Activated effector memory CD4-positive, alpha-beta T cell treated with anti-CD3 and anti-CD28 coated beads, Interleukin-2, amount 50 U/mL, for 16 hours (primary cell): Measurements from ENCODE around the gene RSL24D1.

Source experiments
- DNase-seq: peaks from one replicate; pipeline ENCODE4 v3.0.0-alpha.2; 2020

Gene RSL24D1

GRCh38 chr15:55196458-55197361 lies at the start of gene RSL24D1:
RSL24D1 (minus strand) TSS chr15:55196941; CDS start chr15:55196890, 51 bp downstream.
- peak; percentile 98 for DNase-seq

- no peak for DNase-seq
These were observed 48.3 kb upstream of the RSL24D1 start for GRCh38 chr15:55245059-55245458.

GRCh38 chr15:55241891-55242290 lies 45.1 kb upstream of the RSL24D1 start:
- DNase-seq, result no peak

- no peak for DNase-seq
These were observed 44.4 kb upstream of the RSL24D1 start for GRCh38 chr15:55241186-55241585.

- DNase-seq, result no peak
These were observed 43.5 kb upstream of the RSL24D1 start for GRCh38 chr15:55240125-55240760.

GRCh38 chr15:55239440-55240124 lies 42.8 kb upstream of the RSL24D1 start:
- no peak for DNase-seq

GRCh38 chr15:55238877-55239276 lies 42.1 kb upstream of the RSL24D1 start:
- no peak for DNase-seq

- no peak for DNase-seq
These were observed 40.7 kb upstream of the RSL24D1 start for GRCh38 chr15:55237219-55238130.

- no peak for DNase-seq
These were observed 38.9 kb upstream of the RSL24D1 start for GRCh38 chr15:55235546-55236036.

GRCh38 chr15:55234800-55235104 lies 38.0 kb upstream of the RSL24D1 start:
- DNase-seq, result no peak

GRCh38 chr15:55234104-55234799 lies 37.5 kb upstream of the RSL24D1 start:
- no peak for DNase-seq

GRCh38 chr15:55231455-55231854 lies 34.7 kb upstream of the RSL24D1 start:
- no peak for DNase-seq

GRCh38 chr15:55230953-55231352 lies 34.2 kb upstream of the RSL24D1 start:
- DNase-seq, result no peak

- no peak for DNase-seq
These were observed 33.4 kb upstream of the RSL24D1 start for GRCh38 chr15:55230051-55230670.

- DNase-seq, result no peak
These were observed 29.4 kb upstream of the RSL24D1 start for GRCh38 chr15:55226127-55226526.

GRCh38 chr15:55224892-55225291 lies 28.2 kb upstream of the RSL24D1 start:
- no peak for DNase-seq

GRCh38 chr15:55222588-55222987 lies 25.8 kb upstream of the RSL24D1 start:
- no peak for DNase-seq

- peak; percentile 65 for DNase-seq
These were observed 24.6 kb upstream of the RSL24D1 start for GRCh38 chr15:55221090-55222011.

- DNase-seq, result no peak
These were observed 23.9 kb upstream of the RSL24D1 start for GRCh38 chr15:55220606-55221005.

GRCh38 chr15:55218056-55218455 lies 21.3 kb upstream of the RSL24D1 start:
- DNase-seq, result no peak
